Stimulated activated CD4-positive, alpha-beta T cell treated with anti-CD3 and anti-CD28 coated beads, Interleukin-12 subunit alpha, Interleukin-12 subunit beta, amount 100 ng/mL, for 24 hours (primary cell): Measurements from ENCODE around the gene TNNT3.

ENCODE experiments used
- DNase-seq, 2 experiments: peaks; one replicate each; pipeline ENCODE4 v3.0.0-alpha.2; 2020; ENCODE audit warnings: low read depth in 2 of 2

Gene TNNT3

DNA sequence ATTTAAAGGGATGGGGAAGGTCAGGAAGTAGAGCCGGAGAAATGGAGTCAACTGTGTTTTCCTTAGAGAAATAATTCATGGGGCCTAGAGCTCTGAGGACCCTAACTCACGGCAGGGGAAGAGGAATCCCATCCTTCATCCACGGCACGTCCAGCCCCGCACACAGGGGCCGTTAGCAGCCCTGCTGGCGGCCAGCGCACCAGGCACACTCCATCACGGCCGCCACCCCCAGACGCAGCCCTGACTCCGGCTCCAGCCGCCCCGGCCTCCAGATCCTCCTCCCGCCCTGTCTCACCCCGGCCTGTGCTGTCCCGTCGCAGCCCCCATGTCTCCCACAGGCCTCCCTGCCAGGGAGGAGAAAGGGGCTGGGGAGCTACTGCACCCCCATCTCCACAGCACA is 38.9 kb downstream of the TNNT3 start:
- no peak for DNase-seq

DNA sequence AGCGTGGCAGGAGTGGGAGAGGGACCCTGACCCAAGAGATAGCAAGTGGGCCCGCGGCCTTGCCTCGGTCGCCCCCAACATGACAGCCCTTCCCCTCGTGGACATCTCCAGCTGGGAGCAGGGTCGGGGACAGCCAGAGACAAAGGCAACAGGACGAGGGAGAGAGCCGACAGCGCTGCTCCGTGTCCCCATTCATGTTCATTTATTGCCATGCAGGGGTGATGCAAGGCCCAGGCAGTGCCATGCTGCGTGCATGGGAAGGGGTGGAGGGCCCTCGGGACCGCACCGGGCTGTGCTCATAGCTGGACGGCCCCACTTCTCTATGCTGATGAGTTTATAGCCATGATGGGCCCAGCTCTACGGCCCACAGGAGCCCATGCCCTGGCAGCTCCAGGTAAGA is 40.3 kb downstream of the TNNT3 start:
- no peak for DNase-seq

DNA sequence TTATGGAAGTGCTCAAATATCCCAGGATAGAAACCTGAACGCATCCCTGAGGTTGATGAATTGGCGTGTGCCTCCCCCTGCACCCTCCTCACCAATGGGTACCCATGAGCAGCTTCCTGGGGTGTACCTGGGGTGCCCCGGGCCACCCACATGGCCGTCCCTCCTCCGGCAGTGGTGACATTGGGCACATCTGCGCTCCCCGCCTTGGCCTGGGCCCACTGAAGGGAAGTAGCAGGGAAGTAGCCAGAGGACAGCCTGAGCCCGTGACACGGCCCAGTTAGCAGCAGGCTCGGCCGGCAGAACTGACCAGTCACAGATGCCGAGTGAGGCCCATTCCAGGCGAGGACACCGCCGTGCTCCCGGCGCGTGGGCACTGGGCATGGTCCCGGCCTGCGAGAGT is 44.4 kb downstream of the TNNT3 start:
- DNase-seq = no peak

DNA sequence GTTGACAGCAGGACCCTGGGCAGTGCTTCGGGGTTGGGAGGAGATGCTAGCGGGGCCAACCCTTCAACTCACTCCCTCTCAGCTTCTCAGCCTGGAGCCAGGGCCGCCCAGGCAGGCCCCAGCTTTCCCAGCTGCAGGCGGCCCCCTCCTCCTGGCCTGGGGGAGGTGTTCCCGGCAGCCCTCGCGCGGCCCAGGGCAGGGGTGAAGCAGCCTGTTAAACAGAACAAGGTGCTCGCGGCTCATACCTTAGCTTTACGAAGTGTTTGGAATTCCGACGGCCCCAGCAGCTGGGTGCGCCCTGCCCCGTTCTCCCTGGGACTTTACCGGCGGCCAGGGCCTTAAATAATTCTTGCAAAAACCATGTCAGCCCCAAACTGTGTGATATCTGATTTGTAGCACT is 44.8 kb downstream of the TNNT3 start:
- no peak for DNase-seq

DNA sequence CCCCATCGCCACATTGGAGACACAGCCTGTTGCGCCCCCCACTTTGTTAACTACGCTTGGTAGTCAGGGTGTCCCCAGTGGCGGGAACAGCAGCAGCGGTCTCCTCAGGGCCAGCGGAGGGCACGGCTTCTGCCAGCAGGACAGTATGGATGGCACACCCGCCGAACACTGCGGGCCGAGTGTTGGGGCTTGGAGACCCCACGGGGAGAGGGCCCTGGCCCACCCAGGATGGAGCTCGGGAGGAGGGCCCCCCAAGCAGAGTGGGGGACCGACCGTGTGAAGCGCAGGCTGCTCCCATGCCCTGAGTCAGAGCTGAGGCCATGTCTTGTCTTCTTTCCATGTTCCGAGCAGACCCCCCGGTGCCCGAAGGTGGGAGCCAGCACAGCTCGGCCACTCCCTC is 45.5 kb downstream of the TNNT3 start:
- no peak for DNase-seq

DNA sequence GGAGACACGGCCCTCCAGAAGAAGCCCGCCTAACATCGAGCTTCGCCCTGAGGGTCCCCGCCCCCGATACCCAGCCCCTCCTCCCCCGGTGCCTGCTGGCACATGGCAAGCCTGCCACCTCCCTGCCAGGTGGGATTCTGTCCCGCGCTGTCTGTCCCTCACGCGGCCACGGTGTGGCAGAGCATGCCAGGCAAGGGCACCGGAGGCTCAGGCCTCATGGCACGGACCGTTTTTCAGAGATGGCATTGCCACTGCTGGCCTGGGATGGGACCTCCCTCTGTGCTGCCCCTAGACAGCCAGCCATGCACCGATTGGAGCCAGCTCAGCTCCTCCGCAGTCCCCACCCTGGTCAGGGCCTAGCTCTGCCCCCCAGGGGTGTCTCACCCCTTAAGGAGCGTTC is 47.0 kb downstream of the TNNT3 start:
- no peak for DNase-seq

DNA sequence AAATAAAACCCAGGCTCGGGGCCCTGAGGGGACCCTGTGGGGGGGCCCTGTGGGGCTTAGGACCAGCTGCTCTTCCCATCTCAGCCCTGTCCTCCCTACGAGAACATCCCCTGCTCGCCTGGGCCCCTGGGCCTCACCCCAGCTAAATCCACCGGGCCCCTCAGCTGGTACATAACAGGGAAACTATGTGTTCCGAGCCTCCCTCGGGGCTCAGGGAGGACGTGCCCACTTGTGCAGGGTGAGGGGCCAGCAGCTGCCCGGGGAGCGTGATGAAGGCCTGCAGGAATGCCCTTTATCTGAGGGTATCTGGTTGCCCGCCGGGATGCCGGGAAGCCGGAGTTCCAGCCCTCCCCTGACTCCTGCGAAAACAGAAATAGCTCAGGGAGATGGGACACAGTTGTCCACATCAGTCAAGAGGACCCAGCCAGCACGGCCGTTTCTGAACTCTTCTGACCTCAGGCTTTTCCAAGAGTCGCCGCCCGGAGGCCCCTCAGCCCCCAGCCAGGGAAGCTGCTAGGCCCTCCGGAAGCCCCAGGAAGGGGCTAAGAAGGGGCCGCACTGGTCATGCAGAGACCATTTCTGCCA is 48.2 kb downstream of the TNNT3 start:
- DNase-seq = no peak

DNA sequence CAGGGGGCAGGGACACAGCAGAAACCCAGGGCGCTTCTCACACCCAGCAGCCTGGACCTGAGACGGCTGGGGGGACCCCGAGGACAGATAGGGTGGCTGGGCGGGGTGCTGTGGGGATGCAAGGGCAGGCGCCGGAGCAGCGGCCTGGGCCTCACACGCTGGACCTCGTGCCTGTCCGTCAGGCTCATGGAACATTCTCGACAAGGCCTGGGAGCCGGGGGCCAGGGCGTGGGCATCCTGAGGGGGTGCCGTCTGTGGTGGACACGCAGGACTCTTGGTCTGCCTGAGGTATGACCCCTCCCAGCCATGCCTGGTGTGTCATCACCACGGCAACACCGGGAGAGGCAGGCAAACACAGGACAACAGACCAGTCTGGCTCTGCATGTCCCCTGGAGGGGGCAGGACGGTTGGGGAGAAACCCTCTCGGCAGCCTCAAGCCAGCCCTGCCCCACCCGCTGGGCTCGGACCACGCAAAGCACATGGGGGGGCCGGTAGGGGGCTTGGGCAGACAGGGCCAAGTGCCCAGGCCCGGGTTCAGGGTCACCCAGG is 49.0 kb downstream of the TNNT3 start:
- no peak for DNase-seq

DNA sequence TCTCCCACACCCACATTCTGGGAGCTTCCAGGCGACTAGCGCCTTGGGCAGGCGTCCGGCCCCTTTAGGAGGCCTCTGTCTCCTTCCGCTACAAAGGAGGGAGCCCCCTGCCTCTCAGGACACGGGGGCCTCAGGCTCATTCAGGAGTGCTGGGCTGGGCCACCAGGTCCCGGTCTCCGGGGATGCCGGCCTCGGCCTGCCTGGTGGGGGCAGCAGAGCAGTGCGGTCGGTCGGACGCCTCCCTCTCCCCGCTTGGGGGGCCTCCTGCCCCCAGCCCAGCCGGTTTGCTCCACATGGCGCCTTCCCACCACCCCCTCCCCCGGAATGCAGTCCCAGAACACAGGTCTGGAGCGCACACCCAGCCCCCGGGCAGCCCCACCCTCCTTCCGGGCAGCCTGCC is 49.5 kb downstream of the TNNT3 start:
- DNase-seq = no peak

DNA sequence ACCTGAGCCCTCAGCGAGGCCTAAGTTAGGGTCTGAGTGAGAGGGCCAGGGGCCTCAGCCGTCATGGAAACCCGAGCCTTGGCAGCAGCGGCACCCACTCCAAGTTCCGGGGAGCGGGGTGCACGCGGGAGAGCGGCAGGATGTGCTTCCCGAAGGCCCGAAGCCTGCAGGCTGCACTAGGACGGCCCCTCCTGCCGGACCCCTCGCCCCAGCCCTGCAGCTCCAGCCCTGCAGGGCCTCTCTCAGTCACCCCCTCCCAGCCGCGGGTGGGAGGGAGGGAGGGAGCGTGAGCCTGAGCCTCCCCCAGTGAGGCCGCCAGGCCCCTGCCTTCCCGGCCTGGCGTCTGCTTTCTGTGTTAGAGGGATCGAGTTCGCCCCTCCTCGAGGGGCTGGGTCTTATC is 50.3 kb downstream of the TNNT3 start:
- no peak for DNase-seq

DNA sequence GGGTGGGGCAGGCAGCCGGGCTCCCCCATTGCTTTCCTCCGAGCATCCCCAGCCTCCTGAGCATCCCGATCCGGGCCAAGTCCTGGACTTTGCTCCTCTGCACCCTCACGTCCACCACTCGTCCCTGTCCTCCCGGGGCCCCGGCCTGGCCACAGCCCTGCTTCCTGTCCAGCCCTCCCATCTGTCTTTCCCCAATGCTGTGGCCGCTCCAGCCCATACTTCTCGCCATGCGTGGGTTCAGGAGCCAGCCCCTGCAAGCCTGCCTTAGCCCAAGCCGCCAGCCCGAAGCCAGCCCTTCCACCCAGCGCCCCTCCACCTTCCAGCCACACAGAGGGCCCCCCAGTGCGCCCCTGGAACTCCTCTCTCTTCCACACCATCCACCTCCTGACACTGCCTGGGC is 51.5 kb downstream of the TNNT3 start:
- no peak for DNase-seq

DNA sequence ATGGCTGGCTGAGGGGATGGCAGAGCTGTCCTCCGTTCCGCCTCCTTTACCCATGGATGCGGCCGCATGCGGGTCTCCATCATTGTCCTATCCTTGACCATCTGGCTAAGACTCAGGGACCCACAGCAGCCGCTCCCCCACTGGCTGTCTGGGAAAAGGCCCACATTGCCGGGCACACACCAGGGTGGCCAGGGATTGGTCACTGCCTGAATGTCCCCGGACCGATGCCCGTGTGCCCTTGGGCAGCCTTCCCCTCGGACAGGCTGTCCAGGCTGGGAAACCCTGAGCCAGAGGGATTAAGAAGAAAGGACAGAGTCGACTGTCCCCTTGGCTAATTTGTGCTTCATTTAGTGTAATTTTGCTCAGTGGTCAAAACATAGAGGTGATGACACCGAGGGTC is 55.7 kb downstream of the TNNT3 start:
- no peak for DNase-seq

DNA sequence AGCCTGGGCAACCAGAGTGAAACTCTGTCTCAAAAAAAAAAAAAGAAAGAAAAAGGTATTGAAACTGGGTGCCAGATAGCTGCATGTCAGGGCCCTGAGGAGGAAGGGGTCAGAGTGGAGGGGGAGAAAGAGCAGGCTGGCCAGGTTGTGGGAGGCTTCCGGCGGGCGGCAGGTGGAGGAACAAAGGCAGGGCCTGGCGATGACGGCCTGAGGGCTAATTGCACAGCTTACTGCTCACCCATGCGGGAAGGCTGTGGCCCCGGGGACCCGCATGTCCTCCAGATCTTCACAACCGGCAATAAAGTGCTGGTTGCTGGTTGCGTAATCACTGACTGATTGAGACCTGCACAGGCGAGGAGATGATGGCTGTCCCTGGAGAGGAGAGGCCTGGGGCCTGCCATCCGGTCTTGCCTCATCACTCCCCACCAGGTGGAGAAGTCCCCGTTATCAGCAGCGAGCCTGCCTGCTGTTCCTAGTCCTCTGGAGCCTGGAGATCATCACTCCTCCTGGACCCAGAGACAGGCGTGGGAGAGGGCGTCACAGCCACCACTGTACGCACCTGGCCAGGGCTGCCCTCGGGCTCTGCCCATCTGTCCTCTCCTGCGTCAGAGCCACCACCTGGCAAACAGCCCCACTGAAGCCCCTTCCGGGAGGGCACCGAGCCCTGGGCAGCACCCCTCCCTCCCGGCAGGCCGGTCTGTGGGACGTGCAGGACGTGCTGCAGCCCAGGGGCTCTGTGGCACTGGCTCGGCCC is 59.4 kb downstream of the TNNT3 start:
- no peak for DNase-seq

DNA sequence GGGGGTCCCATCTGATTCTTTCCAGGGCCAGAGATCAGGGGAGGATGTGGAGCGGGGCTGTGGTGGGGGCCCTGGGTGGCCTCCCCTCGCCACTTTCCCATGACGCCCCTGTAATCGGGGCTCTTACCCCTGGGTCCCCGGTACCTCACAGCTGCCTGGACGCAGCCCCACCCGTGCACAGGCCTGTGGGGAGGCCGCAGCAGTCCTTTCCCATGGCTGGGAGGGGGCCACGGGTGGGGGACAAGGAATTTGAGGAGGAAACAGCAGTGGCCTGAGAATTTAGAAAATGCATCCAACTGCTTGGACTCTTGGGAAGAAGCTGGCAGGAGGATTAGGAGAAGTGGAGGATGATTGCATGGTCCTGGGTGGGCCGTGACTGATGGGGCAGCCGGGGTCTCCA is 60.1 kb downstream of the TNNT3 start:
- no peak for DNase-seq

DNA sequence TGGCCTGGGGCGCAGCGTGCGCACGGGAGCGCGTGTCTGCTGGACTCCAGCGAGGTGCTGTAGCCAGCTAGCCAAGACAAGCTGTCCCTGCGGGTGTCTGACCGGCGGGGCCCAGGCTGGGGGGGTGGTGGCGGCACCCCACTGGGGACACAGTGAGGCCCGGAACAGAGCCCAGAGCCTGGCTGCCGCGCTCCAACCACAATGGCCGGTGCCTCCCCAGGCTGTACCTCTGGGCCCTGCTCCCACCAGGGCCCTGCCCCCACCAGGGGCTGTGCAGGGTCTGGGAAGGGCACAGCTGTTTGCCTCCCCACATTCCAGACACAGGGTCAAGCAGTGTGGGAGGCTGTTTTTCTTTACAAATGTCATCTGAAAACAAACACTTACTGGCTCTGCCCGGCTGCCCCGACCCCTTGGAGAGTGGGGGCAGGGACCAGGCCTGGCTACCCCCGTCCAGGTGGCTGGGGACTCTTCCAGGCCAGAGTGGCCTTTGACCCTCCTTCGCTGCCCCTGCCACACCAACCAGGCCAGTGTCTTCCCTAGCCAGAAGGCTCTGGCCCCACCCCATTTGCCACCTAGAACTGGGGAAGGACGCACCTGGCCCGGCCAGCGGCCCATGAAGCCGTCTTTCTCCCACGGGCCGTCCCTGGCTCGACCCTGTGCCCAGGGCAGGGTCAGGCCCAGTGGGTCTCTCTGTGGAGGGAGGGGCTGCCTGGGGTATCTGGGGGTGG is 63.5 kb downstream of the TNNT3 start:
- no peak for DNase-seq

DNA sequence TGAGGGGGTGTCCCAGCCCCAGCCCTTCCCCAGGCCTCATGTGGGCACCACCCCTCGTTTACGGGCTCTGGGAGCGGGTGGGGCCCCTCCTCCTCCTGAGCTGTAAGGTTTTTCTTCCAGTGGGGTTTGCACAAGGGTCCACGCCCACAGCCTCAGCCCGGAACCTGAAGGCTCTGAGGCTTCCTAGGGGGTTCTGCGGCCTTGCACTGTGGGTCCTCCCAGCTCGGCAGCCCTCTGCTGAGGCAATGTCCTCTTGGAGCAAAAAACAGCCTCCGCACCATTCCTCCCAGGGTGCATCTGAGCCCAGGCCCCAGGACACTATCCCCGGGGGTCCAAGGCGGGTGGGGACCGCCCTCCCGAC is 64.1 kb downstream of the TNNT3 start:
- no peak for DNase-seq

DNA sequence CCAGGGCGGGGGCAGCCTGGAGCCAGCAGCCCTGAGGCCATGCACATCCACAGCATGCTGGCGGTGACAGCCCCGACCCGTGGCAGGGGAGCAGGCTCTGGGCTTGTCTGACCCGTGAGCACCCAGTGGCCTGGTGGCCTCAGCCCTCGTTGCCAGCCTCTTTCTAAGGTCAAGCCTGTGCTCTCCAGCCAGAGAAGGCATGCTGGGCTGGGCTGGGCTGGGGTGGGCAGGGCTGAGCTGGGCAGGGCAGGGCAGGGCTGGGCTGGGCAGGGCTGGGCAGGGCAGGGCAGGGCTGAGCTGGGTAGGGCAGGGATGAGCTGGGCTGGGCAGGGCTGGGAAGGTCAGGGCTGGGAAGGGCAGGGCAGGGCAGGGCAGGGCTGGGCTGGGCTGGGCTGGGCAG is 67.5 kb downstream of the TNNT3 start:
- no peak for DNase-seq

DNA sequence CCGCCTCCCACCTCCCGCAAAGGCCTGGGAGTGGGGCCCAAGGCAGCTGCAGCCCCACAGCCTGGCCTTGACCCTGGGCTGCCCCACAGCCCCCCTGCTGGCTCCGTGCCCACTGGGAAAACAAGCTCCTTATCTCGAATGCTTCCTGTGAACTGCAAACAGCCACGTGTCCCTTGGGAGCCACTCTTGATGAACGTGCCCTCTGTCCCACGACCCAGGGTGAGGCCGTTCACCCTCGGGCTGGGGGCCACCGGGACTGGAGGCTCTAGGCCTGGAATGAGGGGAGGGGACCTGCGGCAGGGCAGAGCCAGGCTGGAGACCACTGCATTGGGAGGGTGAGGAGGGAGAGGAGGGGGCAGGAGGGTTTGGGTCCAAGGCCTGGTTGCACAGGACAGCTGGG is 68.7 kb downstream of the TNNT3 start:
- DNase-seq = no peak
